ENCODE results near the gene AMT. TPM values are rescaled to one million over a fixed set of nuclear protein-coding genes. Genes with fewer than 3 reads are reported as not detected.

Gene AMT
- total and polyA plus RNA-seq, 2 experiments from 2014 or later, result 1.6 to 1.7 TPM

GRCh38 chr3:49434731-49435130 lies 12.5 kb upstream of the AMT start:
- Histone ChIP-seq H3K9ac (no peak overlapping the region), H3K36me3 (ENCODE audit: low read depth) (no peaks in the 10 kb centered on the region), H3K9me3 (ENCODE audit: low read depth) (no peaks in the 10 kb centered on the region), H4K20me1 (ENCODE audit: insufficient read depth) (no peaks in the 10 kb centered on the region), H3K4me1 (ENCODE audit: insufficient read depth) (no peaks in the 10 kb centered on the region), H2AFZ (no peak overlapping the region), H3K4me2 (ENCODE audit: unreplicated experiment) (no peak overlapping the region), H3K9me2 (ENCODE audit: insufficient read depth) (no peaks in the 10 kb centered on the region), H3K79me2 (ENCODE audit: insufficient read depth) (no peaks in the 10 kb centered on the region), H3K27me3 (replicated peaks; ENCODE audit: insufficient read depth) (no peaks in the 10 kb centered on the region), H3F3A (ENCODE audit: insufficient read depth) (no peaks in the 10 kb centered on the region), H3K27ac (no peak overlapping the region), H3K4me3 (no peak overlapping the region)
- in situ Hi-C loops (cut with MboI), result loop anchor here (25.0 kb wide), 1 partner anchor 272 kb away; the partner anchor contains the start of genes CCDC71 and KLHDC8B
- DNase-seq, result no peak
- TF ChIP-seq EZH2 (IDR thresholded peaks at IDR 0.05; ENCODE audit: insufficient read depth, poor library complexity, severe bottlenecking) (no peak), EZH2phosphoT487 (IDR thresholded peaks at IDR 0.05; ENCODE audit: insufficient read depth, low read depth) (no peak)
- WGBS, 2 experiments (ENCODE audit: low coverage in 1 of 2, low lambda C conversion rate in 2 of 2, missing lambda C conversion rate in 2 of 2), result 87 to 94% methylated on average over 5 of the region's 5 CpGs

DNA sequence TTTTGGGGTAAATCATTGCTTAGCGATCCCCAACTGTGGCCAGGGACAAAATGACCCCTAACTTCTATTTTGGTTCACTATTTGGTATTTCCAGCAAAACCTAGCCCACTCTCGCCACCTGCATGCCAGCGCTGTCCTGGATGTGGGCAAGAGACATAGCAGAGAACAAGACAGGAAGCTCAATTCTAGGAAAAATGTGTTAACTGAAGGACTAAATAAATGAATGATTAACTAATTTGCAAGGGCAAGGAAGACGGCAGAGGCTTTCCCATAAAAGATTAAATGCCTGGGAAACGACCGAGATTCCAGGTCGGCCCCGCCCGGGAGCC lies 6.4 kb upstream of the AMT start:
- H2AFZ ChIP-seq, result peak overlapping the region; percentile 91
- H3F3A ChIP-seq (ENCODE audit: insufficient read depth), result no peaks in the 10 kb centered on the region
- no peaks in the 10 kb centered on the region for H3K36me3 ChIP-seq (ENCODE audit: low read depth)
- in situ Hi-C loops (cut with MboI), result loop anchor here (25.0 kb wide), 1 partner anchor 266 kb away; the partner anchor contains the start of genes CCDC71 and KLHDC8B
- H3K9me3 ChIP-seq (ENCODE audit: low read depth), result no peaks in the 10 kb centered on the region
- TF ChIP-seq EZH2 (IDR thresholded peaks at IDR 0.05; ENCODE audit: insufficient read depth, poor library complexity, severe bottlenecking), result no peak
- no peak for TF ChIP-seq EZH2phosphoT487 (IDR thresholded peaks at IDR 0.05; ENCODE audit: insufficient read depth, low read depth)
- H3K9ac ChIP-seq, result peak overlapping the region; percentile 92
- no peaks in the 10 kb centered on the region for H3K27me3 ChIP-seq (replicated peaks; ENCODE audit: insufficient read depth)
- DNase-seq, result no peak
- H4K20me1 ChIP-seq (ENCODE audit: insufficient read depth), result no peaks in the 10 kb centered on the region
- peaks cover 9% of the 10 kb centered on the region; the same call in 1 of the 2 replicates for H3K79me2 ChIP-seq (ENCODE audit: insufficient read depth)
- H3K4me2 ChIP-seq (ENCODE audit: unreplicated experiment), result peak overlapping the region; percentile 84
- 0 out of 2 replicates have a peak, but pooled peaks cover 3% of the 10 kb centered on the region for H3K4me1 ChIP-seq (ENCODE audit: insufficient read depth)
- WGBS, 2 experiments (ENCODE audit: low coverage in 1 of 2, low lambda C conversion rate in 2 of 2, missing lambda C conversion rate in 2 of 2), result 4 to 6% methylated on average over 9 of the region's 9 CpGs
- no peaks in the 10 kb centered on the region for H3K9me2 ChIP-seq (ENCODE audit: insufficient read depth)
- peak overlapping the region; percentile 94 for H3K27ac ChIP-seq
- H3K4me3 ChIP-seq, result peak overlapping the region; percentile 83

DNA sequence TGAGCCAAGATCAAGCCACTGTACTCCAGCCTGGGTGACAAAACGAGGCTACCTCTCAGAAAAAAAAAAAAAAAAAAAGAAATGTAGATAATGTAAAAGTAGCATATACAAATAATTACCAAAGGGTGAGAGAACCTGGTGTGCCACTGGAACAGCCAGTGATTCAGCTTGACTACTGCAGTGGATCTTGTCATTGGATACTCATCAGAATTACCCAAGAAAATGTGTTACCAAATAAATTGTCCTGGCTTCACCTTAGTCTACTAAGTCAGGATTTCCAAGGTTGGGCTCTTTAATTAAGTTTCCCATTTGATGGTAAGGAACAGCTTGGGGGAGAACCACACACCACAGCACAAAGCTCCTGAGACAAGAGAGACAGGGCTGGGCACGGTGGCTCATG lies 5.3 kb upstream of the AMT start:
- Histone ChIP-seq H3F3A (ENCODE audit: insufficient read depth) (no peaks in the 10 kb centered on the region), H3K9me2 (ENCODE audit: insufficient read depth) (no peaks in the 10 kb centered on the region), H3K27ac (peak overlapping the region; percentile 15; the same call in 1 of the 2 replicates), H3K4me2 (ENCODE audit: unreplicated experiment) (no peak overlapping the region), H2AFZ (no peak overlapping the region), H3K27me3 (replicated peaks; ENCODE audit: insufficient read depth) (no peaks in the 10 kb centered on the region), H3K4me1 (ENCODE audit: insufficient read depth) (0 out of 2 replicates have a peak, but pooled peaks cover 3% of the 10 kb centered on the region), H3K9ac (no peak overlapping the region), H3K4me3 (no peak overlapping the region), H3K36me3 (ENCODE audit: low read depth) (no peaks in the 10 kb centered on the region), H3K79me2 (ENCODE audit: insufficient read depth) (peaks cover 9% of the 10 kb centered on the region; the same call in 1 of the 2 replicates), H4K20me1 (ENCODE audit: insufficient read depth) (no peaks in the 10 kb centered on the region), H3K9me3 (ENCODE audit: low read depth) (no peaks in the 10 kb centered on the region)
- in situ Hi-C loops (cut with MboI), result loop anchor here (25.0 kb wide), 1 partner anchor 265 kb away; the partner anchor contains the start of genes CCDC71 and KLHDC8B
- DNase-seq, result peak; percentile 60
- no peak for TF ChIP-seq EZH2 (IDR thresholded peaks at IDR 0.05; ENCODE audit: insufficient read depth, poor library complexity, severe bottlenecking)
- TF ChIP-seq EZH2phosphoT487 (IDR thresholded peaks at IDR 0.05; ENCODE audit: insufficient read depth, low read depth), result no peak
- WGBS, 2 experiments (ENCODE audit: low coverage in 1 of 2, low lambda C conversion rate in 2 of 2, missing lambda C conversion rate in 2 of 2), result 82 to 94% methylated on average over 2 of the region's 2 CpGs

- Histone ChIP-seq H3K9ac (no peak overlapping the region), H2AFZ (no peak overlapping the region), H3K9me2 (ENCODE audit: insufficient read depth) (no peaks in the 10 kb centered on the region), H3K36me3 (ENCODE audit: low read depth) (no peaks in the 10 kb centered on the region), H3F3A (ENCODE audit: insufficient read depth) (peaks cover 19% of the 10 kb centered on the region), H3K79me2 (ENCODE audit: insufficient read depth) (peaks cover 9% of the 10 kb centered on the region; the same call in 1 of the 2 replicates), H3K4me2 (ENCODE audit: unreplicated experiment) (no peak overlapping the region), H3K27me3 (replicated peaks; ENCODE audit: insufficient read depth) (no peaks in the 10 kb centered on the region), H3K27ac (no peak overlapping the region), H3K9me3 (ENCODE audit: low read depth) (no peaks in the 10 kb centered on the region), H4K20me1 (ENCODE audit: insufficient read depth) (no peaks in the 10 kb centered on the region), H3K4me1 (ENCODE audit: insufficient read depth) (peaks cover 17% of the 10 kb centered on the region), H3K4me3 (no peak overlapping the region)
- in situ Hi-C loops (cut with MboI), result loop anchor here (25.0 kb wide), 1 partner anchor 263 kb away; the partner anchor contains the start of genes CCDC71 and KLHDC8B
- WGBS, 2 experiments (ENCODE audit: low coverage in 1 of 2, low lambda C conversion rate in 2 of 2, missing lambda C conversion rate in 2 of 2), result 68 to 69% methylated on average over 6 of the region's 6 CpGs
- no peak for DNase-seq
- TF ChIP-seq EZH2 (IDR thresholded peaks at IDR 0.05; ENCODE audit: insufficient read depth, poor library complexity, severe bottlenecking) (no peak), EZH2phosphoT487 (IDR thresholded peaks at IDR 0.05; ENCODE audit: insufficient read depth, low read depth) (no peak)
Observed at GRCh38 chr3:49424816-49425215, 2.5 kb upstream of the AMT start.
